ENCODE measurements around the gene TRPC1. TPM values are rescaled to one million over a fixed set of nuclear protein-coding genes. Genes with fewer than 3 reads are reported as not detected.

The TRPC1 gene
- polyA plus RNA-seq, 2 of the 4 experiments (the other 2 are of a cell fraction): 10.3 to 32.2 TPM

DNA sequence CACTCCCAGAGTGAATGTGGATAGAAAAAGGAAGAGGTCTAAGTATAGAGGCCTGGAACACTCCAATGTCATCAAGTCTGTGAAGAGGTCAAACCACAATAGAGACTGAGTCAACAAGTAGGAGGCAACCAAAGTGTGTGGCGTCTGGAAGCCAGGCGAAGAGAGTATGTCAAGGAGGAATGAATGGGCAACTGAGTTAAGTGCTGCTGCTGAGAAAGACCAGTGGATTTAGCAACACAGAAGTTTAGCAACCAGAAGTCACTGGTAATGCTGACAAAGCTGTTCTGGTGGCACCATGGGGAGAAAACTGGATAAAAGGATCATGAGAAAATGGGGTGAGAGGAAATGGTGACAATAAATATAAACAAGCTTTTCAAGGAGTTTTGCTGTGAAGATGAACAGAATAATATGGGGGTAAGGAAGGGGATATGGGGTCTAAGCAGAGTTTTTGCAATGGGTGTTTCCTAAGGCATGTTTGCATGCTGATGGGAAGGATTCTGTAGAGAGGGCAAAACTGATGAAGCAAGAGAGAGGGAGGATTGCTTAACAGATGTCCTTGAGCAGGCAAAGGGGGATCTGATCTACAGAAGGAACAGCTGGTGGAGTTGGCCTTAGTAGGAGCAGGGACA is 126.7 kb downstream of the TRPC1 start (continued):
- TF ChIP-seq, protein P1, sequence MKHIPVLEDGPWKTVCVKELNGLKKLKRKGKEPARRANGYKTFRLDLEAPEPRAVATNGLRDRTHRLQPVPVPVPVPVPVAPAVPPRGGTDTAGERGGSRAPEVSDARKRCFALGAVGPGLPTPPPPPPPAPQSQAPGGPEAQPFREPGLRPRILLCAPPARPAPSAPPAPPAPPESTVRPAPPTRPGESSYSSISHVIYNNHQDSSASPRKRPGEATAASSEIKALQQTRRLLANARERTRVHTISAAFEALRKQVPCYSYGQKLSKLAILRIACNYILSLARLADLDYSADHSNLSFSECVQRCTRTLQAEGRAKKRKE (CRISPR knock-in tag; IDR thresholded peaks at IDR 0.05; ENCODE audit: low read depth): no peak
- TF ChIP-seq EP300 (IDR thresholded peaks at IDR 0.05): peak in 1 of 2 experiments; percentile 42; a peak in 1 of 5 replicates

DNA sequence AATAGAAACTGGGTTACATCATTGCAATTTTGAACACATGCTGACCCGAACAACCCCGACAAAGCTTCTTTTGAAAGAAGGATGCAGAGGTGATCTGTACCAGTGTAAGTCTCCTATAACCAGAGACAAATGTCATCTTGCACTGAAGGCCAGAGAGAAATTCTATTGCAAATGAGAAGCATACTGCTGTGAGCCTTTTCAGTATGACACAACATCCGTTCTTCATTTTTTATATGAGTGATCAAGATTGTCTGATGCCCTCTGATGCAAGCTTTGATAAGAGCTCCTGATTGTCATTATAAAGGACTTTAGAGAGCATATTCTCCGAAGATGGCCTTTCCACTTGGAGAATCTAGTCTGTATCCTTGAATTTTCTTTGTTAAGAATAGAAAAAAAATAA is 128.2 kb downstream of the TRPC1 start:
- Histone ChIP-seq H3K4me3 (no peak overlapping the region), H3K4me2 (0 out of 3 replicates have a peak overlapping the region, but pooled peaks have one; percentile 4), H3K4me1 (peaks cover 51% of the 10 kb centered on the region), H3K27ac (peak overlapping the region in 1 of 2 experiments; percentile 79; a peak in 3 of 6 replicates), H3K9me3 (no peaks in the 10 kb centered on the region)
- ChIA-PET CTCF (interaction anchor here (1.2 to 8.3 kb wide), 2 partner anchors 23 to 134 kb away, joined by 3 to 89 read pairs; no protein-coding TSS in a partner anchor), POLR2A (no interaction called here)
- no peak for FAIRE-seq
- DNase-seq (ENCODE audit: low read depth in 1 of 2, low spot score in 1 of 2): no peak
- no peak for ATAC-seq
- 81% methylated on average over 4 of the region's 4 CpGs for WGBS (ENCODE audit: missing lambda C conversion rate)
- no peak for TF ChIP-seq FOSL2 (IDR thresholded peaks at IDR 0.05)
- TF ChIP-seq FOSL2 (CRISPR knock-in tag; IDR thresholded peaks at IDR 0.05): no peak
- no peak for TF ChIP-seq FOXS1 (CRISPR knock-in tag; IDR thresholded peaks at IDR 0.05)
- TF ChIP-seq ZNF302 (CRISPR knock-in tag; IDR thresholded peaks at IDR 0.05): no peak
- TF ChIP-seq, protein P2, sequence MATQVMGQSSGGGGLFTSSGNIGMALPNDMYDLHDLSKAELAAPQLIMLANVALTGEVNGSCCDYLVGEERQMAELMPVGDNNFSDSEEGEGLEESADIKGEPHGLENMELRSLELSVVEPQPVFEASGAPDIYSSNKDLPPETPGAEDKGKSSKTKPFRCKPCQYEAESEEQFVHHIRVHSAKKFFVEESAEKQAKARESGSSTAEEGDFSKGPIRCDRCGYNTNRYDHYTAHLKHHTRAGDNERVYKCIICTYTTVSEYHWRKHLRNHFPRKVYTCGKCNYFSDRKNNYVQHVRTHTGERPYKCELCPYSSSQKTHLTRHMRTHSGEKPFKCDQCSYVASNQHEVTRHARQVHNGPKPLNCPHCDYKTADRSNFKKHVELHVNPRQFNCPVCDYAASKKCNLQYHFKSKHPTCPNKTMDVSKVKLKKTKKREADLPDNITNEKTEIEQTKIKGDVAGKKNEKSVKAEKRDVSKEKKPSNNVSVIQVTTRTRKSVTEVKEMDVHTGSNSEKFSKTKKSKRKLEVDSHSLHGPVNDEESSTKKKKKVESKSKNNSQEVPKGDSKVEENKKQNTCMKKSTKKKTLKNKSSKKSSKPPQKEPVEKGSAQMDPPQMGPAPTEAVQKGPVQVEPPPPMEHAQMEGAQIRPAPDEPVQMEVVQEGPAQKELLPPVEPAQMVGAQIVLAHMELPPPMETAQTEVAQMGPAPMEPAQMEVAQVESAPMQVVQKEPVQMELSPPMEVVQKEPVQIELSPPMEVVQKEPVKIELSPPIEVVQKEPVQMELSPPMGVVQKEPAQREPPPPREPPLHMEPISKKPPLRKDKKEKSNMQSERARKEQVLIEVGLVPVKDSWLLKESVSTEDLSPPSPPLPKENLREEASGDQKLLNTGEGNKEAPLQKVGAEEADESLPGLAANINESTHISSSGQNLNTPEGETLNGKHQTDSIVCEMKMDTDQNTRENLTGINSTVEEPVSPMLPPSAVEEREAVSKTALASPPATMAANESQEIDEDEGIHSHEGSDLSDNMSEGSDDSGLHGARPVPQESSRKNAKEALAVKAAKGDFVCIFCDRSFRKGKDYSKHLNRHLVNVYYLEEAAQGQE (IDR thresholded peaks at IDR 0.05): no peak

DNA sequence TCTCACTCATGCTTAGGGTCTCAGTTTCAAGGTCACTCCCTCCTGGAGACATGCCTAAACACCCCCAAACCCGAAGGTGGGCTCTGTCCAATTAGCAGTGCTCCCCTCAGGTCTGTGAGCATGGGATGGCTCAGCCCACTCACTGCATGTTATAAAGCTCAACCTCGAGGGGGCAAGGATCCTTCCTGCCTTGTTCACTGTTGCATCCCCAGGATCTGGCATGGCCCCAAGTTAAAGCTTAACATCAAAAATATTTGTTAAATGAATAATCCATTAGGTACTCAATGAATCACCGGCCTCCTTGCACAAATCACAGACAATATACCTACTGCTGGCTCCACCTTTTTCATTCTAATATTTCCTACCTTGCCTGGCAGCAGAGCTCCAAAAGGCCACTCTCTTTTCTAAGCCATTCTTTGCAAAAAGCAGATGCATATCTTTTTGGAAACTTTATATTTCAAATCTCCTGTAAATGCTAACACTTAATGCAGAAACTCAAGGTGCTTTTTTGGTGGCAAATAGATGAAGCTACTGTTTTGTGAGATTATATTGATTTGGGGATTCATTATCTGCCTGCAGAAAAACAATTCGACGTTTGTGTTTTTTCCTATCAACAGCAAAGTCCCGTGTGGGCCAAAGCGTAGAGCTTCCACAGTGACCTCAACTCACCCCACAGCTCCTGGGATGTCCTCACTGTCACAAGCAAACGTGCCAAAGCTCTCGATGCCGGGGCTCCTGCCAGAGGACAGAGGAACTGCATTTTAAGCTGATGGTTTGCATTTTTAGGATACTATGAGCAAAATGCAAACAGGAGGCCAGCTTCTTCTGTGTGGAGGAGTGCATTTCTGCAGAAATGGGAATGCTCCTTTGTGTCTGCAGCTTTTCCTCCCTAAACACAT is 129.7 kb downstream of the TRPC1 start:
- Histone ChIP-seq H3K4me2 (peak overlapping the region; percentile 62), H3K4me3 (no peak overlapping the region), H3K4me1 (peaks cover 55% of the 10 kb centered on the region), H3K27ac (peak overlapping the region; percentile 23 to 80; a peak in 4 of 6 replicates), H3K9me3 (no peaks in the 10 kb centered on the region)
- ChIA-PET CTCF (interaction anchor here (0.9 to 8.3 kb wide), 9 partner anchors 10 to 267 kb away, joined by 3 to 89 read pairs (median 5); partner anchors contain the start of gene PCOLCE2), POLR2A (interaction anchor here (1.1 to 1.2 kb wide), 2 partner anchors 34 to 148 kb away, joined by 5 to 9 read pairs; partner anchors contain the start of gene U2SURP)
- FAIRE-seq: no peak
- DNase-seq (ENCODE audit: low read depth in 1 of 2, low spot score in 1 of 2): peak; percentile 51 to 78
- 17% methylated on average over 10 of the region's 10 CpGs for WGBS (ENCODE audit: missing lambda C conversion rate)
- TF ChIP-seq HOXA7 (CRISPR knock-in tag; IDR thresholded peaks at IDR 0.05) (no peak), HOXB13 (CRISPR knock-in tag; IDR thresholded peaks at IDR 0.05; ENCODE audit: low read depth) (no peak), JUNB (IDR thresholded peaks at IDR 0.05) (peak; percentile 58), ZC3H11A (IDR thresholded peaks at IDR 0.05) (no peak), CEBPB (IDR thresholded peaks at IDR 0.05) (peak in 1 of 2 experiments; percentile 64; a peak in 1 of 4 replicates), FOSL2 (IDR thresholded peaks at IDR 0.05) (peak; percentile 55; the same call in 1 of the 2 replicates), FOSL2 (CRISPR knock-in tag; IDR thresholded peaks at IDR 0.05) (peak; percentile 74), CHD2 (IDR thresholded peaks at IDR 0.05; ENCODE audit: low read length, partially characterized antibody) (no peak), HDAC2 (IDR thresholded peaks at IDR 0.05) (no peak), SREBF2 (IDR thresholded peaks at IDR 0.05) (no peak), POLR2AphosphoS2 (conservative IDR thresholded peaks at IDR 0.05; ENCODE audit: low read length) (no peak)
- TF ChIP-seq, protein P3, sequence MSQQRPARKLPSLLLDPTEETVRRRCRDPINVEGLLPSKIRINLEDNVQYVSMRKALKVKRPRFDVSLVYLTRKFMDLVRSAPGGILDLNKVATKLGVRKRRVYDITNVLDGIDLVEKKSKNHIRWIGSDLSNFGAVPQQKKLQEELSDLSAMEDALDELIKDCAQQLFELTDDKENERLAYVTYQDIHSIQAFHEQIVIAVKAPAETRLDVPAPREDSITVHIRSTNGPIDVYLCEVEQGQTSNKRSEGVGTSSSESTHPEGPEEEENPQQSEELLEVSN (IDR thresholded peaks at IDR 0.05; ENCODE audit: borderline replicate concordance, low read depth): no peak
- TF ChIP-seq, protein P1 (CRISPR knock-in tag; IDR thresholded peaks at IDR 0.05; ENCODE audit: low read depth): no peak
- peak; percentile 47 to 67; a peak in 5 of 6 replicates for ATAC-seq

All from A549 (cell line).